A673 (cell line): ENCODE data around the gene MYO6. TPM values are rescaled to one million over a fixed set of nuclear protein-coding genes. Genes with fewer than 3 reads are reported as not detected.

Experiments
- BruUV-seq: library from RNA; stranded (reverse); fragments of 400-500 nt; replicated peaks from 2 replicates; lab custom pipeline; 2021; lab: Mats Ljungman, UMichigan
- CTCF ChIA-PET: fragments of 300-600 bp; sonication (Branson Sonifier 250); formaldehyde crosslinking; loops from one replicate; lab custom pipeline; 2022; ENCODE audit warnings: antibody characterized with exemption; lab: Charles Lee
- POLR2A ChIA-PET: fragments of 300-600 bp; sonication (Branson Sonifier 250); formaldehyde crosslinking; loops from one replicate; lab custom pipeline; 2022; ENCODE audit warnings: antibody characterized with exemption; ENCODE audit not compliant: low non-redundant PET; lab: Charles Lee
- DNase-seq: peaks from one replicate; pipeline ENCODE4 v3.0.0-alpha.2; 2015; ENCODE audit warnings: low spot score
- H3K27ac ChIP-seq: fragments of 200-600 bp; sonication (generic); 2 replicates; pipeline ENCODE4 v1.5.1; 2016; ENCODE audit warnings: mixed run types, low read depth, mild to moderate bottlenecking, mixed read lengths, antibody characterized with exemption, low read length; ENCODE audit not compliant: poor library complexity, severe bottlenecking
- H3K27me3 ChIP-seq: fragments of 200-600 bp; sonication (generic); replicated peaks from 2 replicates; pipeline ENCODE4 v1.6.1; 2017; ENCODE audit warnings: mixed run types, low read depth, mild to moderate bottlenecking, mixed read lengths, antibody characterized with exemption, low read length; ENCODE audit not compliant: insufficient read depth, poor library complexity
- H3K36me3 ChIP-seq: fragments of 200-600 bp; sonication (generic); 2 replicates; pipeline ENCODE4 v1.6.1; 2016; ENCODE audit warnings: mixed run types, mild to moderate bottlenecking, mixed read lengths, antibody characterized with exemption, low read length; ENCODE audit not compliant: insufficient read depth, poor library complexity, severe bottlenecking
- H3K4me1 ChIP-seq: fragments of 200-600 bp; sonication (generic); 2 replicates; pipeline ENCODE4 v1.6.1; 2017; ENCODE audit warnings: mixed run types, mild to moderate bottlenecking, mixed read lengths, antibody characterized with exemption, low read length; ENCODE audit not compliant: insufficient read depth, poor library complexity, severe bottlenecking
- H3K4me3 ChIP-seq: fragments of 200-600 bp; sonication (generic); 2 replicates; pipeline ENCODE4 v1.5.1; 2016; ENCODE audit warnings: low read depth, mixed run types, mild to moderate bottlenecking, mixed read lengths, low read length; ENCODE audit not compliant: poor library complexity, severe bottlenecking
- H3K9me3 ChIP-seq: fragments of 200-600 bp; sonication (generic); 2 replicates; pipeline ENCODE4 v1.6.1; 2016; ENCODE audit warnings: mixed run types, low read depth, mild to moderate bottlenecking, mixed read lengths, antibody characterized with exemption, low read length; ENCODE audit not compliant: poor library complexity, severe bottlenecking
- EZH2 ChIP-seq: fragments of 200-600 bp; sonication (generic); IDR thresholded peaks from 2 replicates; pipeline ENCODE4 v1.6.1; 2017; ENCODE audit warnings: borderline replicate concordance, low read depth, mild to moderate bottlenecking, mixed read lengths, antibody characterized with exemption, low read length; ENCODE audit not compliant: poor library complexity, severe bottlenecking
- intact Hi-C: fragments of 100-400 bp; cut with micrococcal nuclease; formaldehyde crosslinking; loops from one replicate; pipeline ENCODE4 v1.10.0; 2022; ENCODE audit not compliant: unreplicated experiment
- total RNA-seq: library from RNA; stranded (reverse); gene quantifications from 2 replicates; pipeline ENCODE4 v1.2.3, GENCODE V29; 2021
- TF ChIP-seq, protein P1 (sequence below): fragments of 300-800, 200-600 bp; sonication (generic); conservative IDR thresholded peaks from 2 replicates; pipeline ENCODE4 v1.5.1; 2017; ENCODE audit warnings: low read depth, mild to moderate bottlenecking, antibody characterized with exemption, low read length, moderate library complexity, mixed read lengths

MYO6 gene
- total RNA-seq, 1 experiment from 2014 or later, result 1.8 TPM

- Histone ChIP-seq H3K36me3 (no peaks in the 10 kb centered on the region), H3K27me3 (no peaks in the 10 kb centered on the region), H3K4me1 (no peaks in the 10 kb centered on the region), H3K4me3 (no peak overlapping the region), H3K9me3 (no peaks in the 10 kb centered on the region), H3K27ac (no peak overlapping the region)
- intact Hi-C loops, result no loop called here
- BruUV-seq, result no TSS peak
- TF ChIP-seq, protein P1, sequence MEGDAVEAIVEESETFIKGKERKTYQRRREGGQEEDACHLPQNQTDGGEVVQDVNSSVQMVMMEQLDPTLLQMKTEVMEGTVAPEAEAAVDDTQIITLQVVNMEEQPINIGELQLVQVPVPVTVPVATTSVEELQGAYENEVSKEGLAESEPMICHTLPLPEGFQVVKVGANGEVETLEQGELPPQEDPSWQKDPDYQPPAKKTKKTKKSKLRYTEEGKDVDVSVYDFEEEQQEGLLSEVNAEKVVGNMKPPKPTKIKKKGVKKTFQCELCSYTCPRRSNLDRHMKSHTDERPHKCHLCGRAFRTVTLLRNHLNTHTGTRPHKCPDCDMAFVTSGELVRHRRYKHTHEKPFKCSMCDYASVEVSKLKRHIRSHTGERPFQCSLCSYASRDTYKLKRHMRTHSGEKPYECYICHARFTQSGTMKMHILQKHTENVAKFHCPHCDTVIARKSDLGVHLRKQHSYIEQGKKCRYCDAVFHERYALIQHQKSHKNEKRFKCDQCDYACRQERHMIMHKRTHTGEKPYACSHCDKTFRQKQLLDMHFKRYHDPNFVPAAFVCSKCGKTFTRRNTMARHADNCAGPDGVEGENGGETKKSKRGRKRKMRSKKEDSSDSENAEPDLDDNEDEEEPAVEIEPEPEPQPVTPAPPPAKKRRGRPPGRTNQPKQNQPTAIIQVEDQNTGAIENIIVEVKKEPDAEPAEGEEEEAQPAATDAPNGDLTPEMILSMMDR, result no peak
- no peak for TF ChIP-seq EZH2
- no peak for DNase-seq
- ChIA-PET CTCF (no interaction called here), POLR2A (no interaction called here)
These were observed 11.3 kb downstream of the MYO6 start for GRCh38 chr6:75760320-75760719.

GRCh38 chr6:75761489-75761888 is 12.4 kb downstream of the MYO6 start:
- no peak for TF ChIP-seq EZH2
- TF ChIP-seq, protein P1, result no peak
- ChIA-PET POLR2A (no interaction called here), CTCF (no interaction called here)
- Histone ChIP-seq H3K27me3 (no peaks in the 10 kb centered on the region), H3K4me3 (no peak overlapping the region), H3K27ac (no peak overlapping the region), H3K36me3 (no peaks in the 10 kb centered on the region), H3K4me1 (no peaks in the 10 kb centered on the region), H3K9me3 (no peaks in the 10 kb centered on the region)
- intact Hi-C loops, result no loop called here
- no peak for DNase-seq
- no TSS peak for BruUV-seq

GRCh38 chr6:75762063-75762462 is 13.0 kb downstream of the MYO6 start:
- Histone ChIP-seq H3K9me3 (no peaks in the 10 kb centered on the region), H3K27ac (no peak overlapping the region), H3K36me3 (no peaks in the 10 kb centered on the region), H3K27me3 (no peaks in the 10 kb centered on the region), H3K4me1 (no peaks in the 10 kb centered on the region), H3K4me3 (no peak overlapping the region)
- BruUV-seq, result no TSS peak
- POLR2A ChIA-PET, result no interaction called here
- TF ChIP-seq, protein P1, result no peak
- no peak for TF ChIP-seq EZH2
- DNase-seq, result no peak
- CTCF ChIA-PET, result no interaction called here
- intact Hi-C loops, result no loop called here
